ENCODE measurements around the gene RNF222.

The RNF222 gene

GRCh38 chr17:8436169-8436843 lies 38.7 kb upstream of the RNF222 start:
- no peak for TF ChIP-seq FOXP2 (optimal IDR thresholded peaks at IDR 0.05; ENCODE audit: borderline replicate concordance, extremely low read depth, extremely low read length, insufficient read depth)
- TF ChIP-seq SIN3A (IDR thresholded peaks at IDR 0.05; ENCODE audit: borderline replicate concordance, insufficient read depth, low read length): 0 out of 2 replicates have a peak, but pooled peaks have one; percentile 28

GRCh38 chr17:8435245-8436168 lies 37.9 kb upstream of the RNF222 start, which contains the start of gene NDEL1:
NDEL1 (plus strand) TSS chr17:8435884; CDS start chr17:8444272, 8,388 bp downstream.
- TF ChIP-seq POLR2AphosphoS5 (IDR thresholded peaks at IDR 0.05; ENCODE audit: low read depth, low read length) (peak; percentile 98), SIN3A (IDR thresholded peaks at IDR 0.05; ENCODE audit: borderline replicate concordance, insufficient read depth, low read length) (peak; percentile 82; the same call in 1 of the 2 replicates), TAF1 (IDR thresholded peaks at IDR 0.05; ENCODE audit: borderline replicate concordance, insufficient read depth, low read length) (peak; percentile 96), FOXP2 (optimal IDR thresholded peaks at IDR 0.05; ENCODE audit: borderline replicate concordance, extremely low read depth, extremely low read length, insufficient read depth) (peak; percentile 92), REST (IDR thresholded peaks at IDR 0.05; ENCODE audit: insufficient read depth in 1 of 2, low read depth in 2 of 2, low read length in 2 of 2) (peak; percentile 8 to 61; a peak in 1 of 4 replicates)

- TF ChIP-seq SIN3A (IDR thresholded peaks at IDR 0.05; ENCODE audit: borderline replicate concordance, insufficient read depth, low read length) (no peak), POLR2AphosphoS5 (IDR thresholded peaks at IDR 0.05; ENCODE audit: low read depth, low read length) (no peak), REST (IDR thresholded peaks at IDR 0.05; ENCODE audit: insufficient read depth in 1 of 2, low read depth in 2 of 2, low read length in 2 of 2) (no peak), FOXP2 (optimal IDR thresholded peaks at IDR 0.05; ENCODE audit: borderline replicate concordance, extremely low read depth, extremely low read length, insufficient read depth) (no peak)
Observed at GRCh38 chr17:8430966-8431365, 33.3 kb upstream of the RNF222 start.

GRCh38 chr17:8426802-8427201 lies 29.2 kb upstream of the RNF222 start:
- TF ChIP-seq FOXP2 (optimal IDR thresholded peaks at IDR 0.05; ENCODE audit: borderline replicate concordance, extremely low read depth, extremely low read length, insufficient read depth) (no peak), REST (IDR thresholded peaks at IDR 0.05; ENCODE audit: insufficient read depth in 1 of 2, low read depth in 2 of 2, low read length in 2 of 2) (no peak), POLR2AphosphoS5 (IDR thresholded peaks at IDR 0.05; ENCODE audit: low read depth, low read length) (no peak), TAF1 (IDR thresholded peaks at IDR 0.05; ENCODE audit: borderline replicate concordance, insufficient read depth, low read length) (no peak), SIN3A (IDR thresholded peaks at IDR 0.05; ENCODE audit: borderline replicate concordance, insufficient read depth, low read length) (no peak)

GRCh38 chr17:8426094-8426720 lies 28.6 kb upstream of the RNF222 start:
- TF ChIP-seq FOXP2 (optimal IDR thresholded peaks at IDR 0.05; ENCODE audit: borderline replicate concordance, extremely low read depth, extremely low read length, insufficient read depth) (no peak), REST (IDR thresholded peaks at IDR 0.05; ENCODE audit: insufficient read depth in 1 of 2, low read depth in 2 of 2, low read length in 2 of 2) (no peak), TAF1 (IDR thresholded peaks at IDR 0.05; ENCODE audit: borderline replicate concordance, insufficient read depth, low read length) (no peak), SIN3A (IDR thresholded peaks at IDR 0.05; ENCODE audit: borderline replicate concordance, insufficient read depth, low read length) (no peak), POLR2AphosphoS5 (IDR thresholded peaks at IDR 0.05; ENCODE audit: low read depth, low read length) (no peak)
